COLO829 (cell line): ENCODE results near the gene VDAC1.

Experiments
- DNase-seq: peaks from one replicate; pipeline ENCODE4 v3.0.0; 2012; ENCODE audit warnings: low spot score

Gene VDAC1

GRCh38 chr5:133926489-133927299 lies 78.1 kb downstream of the VDAC1 start:
- DNase-seq = no peak

DNA sequence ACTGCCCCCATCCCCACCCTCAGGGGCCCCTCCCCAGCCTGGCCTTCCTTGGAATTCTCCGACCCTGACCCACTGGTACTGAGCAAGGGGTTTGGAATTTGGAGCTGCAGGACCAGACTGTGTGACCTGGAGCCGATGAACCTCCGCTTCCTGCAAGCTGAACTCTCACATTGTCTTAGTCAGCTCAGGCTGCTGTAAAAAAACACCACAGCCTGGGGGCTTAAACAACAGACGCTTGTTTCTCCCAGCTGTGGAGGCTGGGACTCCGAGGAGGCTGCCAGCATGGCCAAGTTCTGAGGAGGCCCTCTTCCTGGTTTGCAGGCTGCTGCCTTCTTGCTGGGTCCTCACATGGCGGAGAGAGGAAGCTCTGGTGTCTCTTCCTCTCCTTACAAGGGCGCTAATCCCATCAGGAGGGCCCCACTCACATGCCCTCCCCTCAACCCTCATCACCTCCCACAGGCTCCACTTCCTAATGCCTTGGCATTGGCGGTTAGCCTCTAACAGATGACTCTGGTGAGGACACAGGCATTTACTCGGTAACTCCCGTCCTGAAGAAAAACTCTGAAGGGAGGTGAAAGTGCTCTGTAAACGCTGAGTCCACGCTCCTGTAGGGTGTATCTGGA lies 78.8 kb downstream of the VDAC1 start:
- no peak for DNase-seq

- no peak for DNase-seq
Measured at GRCh38 chr5:133925269-133925668, 79.5 kb downstream of the VDAC1 start.

DNA sequence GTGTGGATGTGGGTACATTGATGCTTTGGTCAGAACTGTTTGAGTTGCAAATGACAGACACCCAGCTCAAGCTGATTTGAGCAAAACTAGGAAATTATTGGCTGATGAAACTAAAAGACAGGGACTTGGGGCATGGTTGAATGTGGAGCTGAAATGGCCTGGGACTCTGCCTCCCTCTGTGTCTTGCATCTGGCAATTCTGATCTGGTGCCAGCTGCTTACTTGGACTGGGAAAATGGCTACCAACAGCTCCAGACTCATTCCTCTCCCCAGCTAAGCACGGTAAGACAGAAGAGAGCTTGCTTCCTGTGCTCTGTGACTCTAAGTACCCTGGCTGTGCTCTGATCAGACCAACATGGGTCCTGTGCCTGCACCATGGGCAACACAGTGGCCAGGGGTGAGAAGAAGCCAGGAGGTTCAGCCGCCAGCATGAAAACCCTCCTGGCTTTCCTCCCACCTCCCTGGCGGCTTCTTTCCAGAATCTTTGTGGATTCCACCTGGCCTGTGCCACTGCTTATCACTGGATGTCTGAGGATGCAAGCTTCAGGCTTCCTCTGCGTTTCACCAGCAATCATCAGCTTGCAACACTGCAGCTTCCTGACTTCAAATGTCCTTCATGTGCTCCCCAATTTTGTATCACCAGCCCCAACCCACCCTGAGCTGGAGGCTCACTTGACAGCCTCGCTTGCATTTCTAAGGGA lies 80.4 kb downstream of the VDAC1 start:
- no peak for DNase-seq

DNA sequence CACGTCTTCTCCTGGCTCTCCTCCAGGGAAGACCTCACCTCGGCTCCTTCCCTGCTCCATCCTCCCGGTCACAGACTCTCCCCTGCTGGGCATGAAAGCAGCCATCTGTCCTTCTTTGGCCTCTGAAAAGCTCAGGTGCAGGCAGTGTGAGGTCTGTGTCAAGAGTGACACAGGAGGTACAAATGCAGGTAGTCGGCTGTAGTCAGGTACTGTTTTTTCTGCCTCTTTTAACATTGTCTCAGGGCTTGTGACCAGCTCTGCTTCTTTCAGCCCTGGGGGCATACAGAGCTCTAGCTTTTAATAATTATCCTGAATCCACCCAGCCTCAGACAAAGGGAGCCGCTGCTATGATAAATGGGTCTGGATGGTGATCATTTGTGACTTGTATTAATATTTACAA lies 82.8 kb downstream of the VDAC1 start:
- no peak for DNase-seq
